Neuronal stem cell (in vitro differentiated cells): ENCODE data around the gene ZNF423.

Source experiments
- DNase-seq: peaks from one replicate; pipeline ENCODE4 v3.0.0-alpha.2; 2013; ENCODE audit warnings: low spot score
- H2AFZ ChIP-seq: one replicate; pipeline ENCODE4 v1.6.1; 2013; ENCODE audit warnings: mild to moderate bottlenecking, low read length, inconsistent platforms
- H2AK5ac ChIP-seq: 2 replicates; pipeline ENCODE4 v1.6.1; 2013; ENCODE audit warnings: low read depth, mild to moderate bottlenecking, inconsistent platforms, low read length, moderate library complexity, mixed read lengths
- H2BK120ac ChIP-seq: 2 replicates; pipeline ENCODE4 v1.6.1; 2013; ENCODE audit warnings: low read depth, mild to moderate bottlenecking, inconsistent platforms, low read length, moderate library complexity, mixed read lengths
- H2BK12ac ChIP-seq: one replicate; pipeline ENCODE4 v1.6.1; 2013; ENCODE audit warnings: low read length, inconsistent platforms
- H2BK15ac ChIP-seq: 2 replicates; pipeline ENCODE4 v1.6.1; 2013; ENCODE audit warnings: mild to moderate bottlenecking, low read length, inconsistent platforms, mixed read lengths
- H2BK5ac ChIP-seq: one replicate; pipeline ENCODE4 v1.6.1; 2013; ENCODE audit warnings: inconsistent platforms, mild to moderate bottlenecking, low read length, moderate library complexity
- H3K14ac ChIP-seq: one replicate; pipeline ENCODE4 v1.6.1; 2013; ENCODE audit warnings: low read length, inconsistent platforms
- H3K18ac ChIP-seq: 2 replicates; pipeline ENCODE4 v1.6.1; 2013; ENCODE audit warnings: low read length, inconsistent platforms
- H3K23ac ChIP-seq: 2 replicates; pipeline ENCODE4 v1.6.1; 2013; ENCODE audit warnings: low read depth, mild to moderate bottlenecking, mixed read lengths, low read length, inconsistent platforms; ENCODE audit not compliant: poor library complexity
- H3K27ac ChIP-seq: replicated peaks from 3 replicates; pipeline ENCODE4 v1.5.1; 2013; ENCODE audit warnings: low read length, inconsistent platforms
- H3K27me3 ChIP-seq, 3 experiments: 2 replicates each; pipeline ENCODE4 v1.6.1; 2013; ENCODE audit warnings: low read length in 3 of 3, mild to moderate bottlenecking in 2 of 3, inconsistent platforms in 1 of 3, low read depth in 1 of 3, mixed read lengths in 1 of 3, moderate library complexity in 1 of 3; ENCODE audit not compliant: control insufficient read depth in 3 of 3, insufficient read depth in 3 of 3
- H3K36me3 ChIP-seq, 2 donors: replicated peaks in 1 of 2; 2 replicates each; pipeline ENCODE4 v1.6.1; 2013; ENCODE audit warnings: low read length in 2 of 2; ENCODE audit not compliant: control insufficient read depth in 2 of 2, insufficient read depth in 2 of 2
- H3K4ac ChIP-seq: 2 replicates; pipeline ENCODE4 v1.6.1; 2013; ENCODE audit warnings: inconsistent platforms, mild to moderate bottlenecking, low read length, moderate library complexity
- H3K4me1 ChIP-seq, 2 donors: 1 replicate in 1 of 2; 2 replicates in 1 of 2; pipeline ENCODE4 v1.6.1; 2013; ENCODE audit warnings: low read length in 2 of 2, low read depth in 1 of 2; ENCODE audit not compliant: control insufficient read depth in 2 of 2, insufficient read depth in 1 of 2
- H3K4me2 ChIP-seq: one replicate; pipeline ENCODE4 v1.6.1; 2013; ENCODE audit warnings: mild to moderate bottlenecking, low read length, inconsistent platforms; ENCODE audit not compliant: insufficient read depth, poor library complexity, severe bottlenecking
- H3K4me3 ChIP-seq, 2 donors: 2 replicates each; pipeline ENCODE4 v1.5.1; 2013; ENCODE audit warnings: low read length in 2 of 2, mild to moderate bottlenecking in 2 of 2, inconsistent platforms in 1 of 2, moderate library complexity in 1 of 2
- H3K79me1 ChIP-seq: one replicate; pipeline ENCODE4 v1.6.1; 2013; ENCODE audit warnings: low read depth, mild to moderate bottlenecking, inconsistent platforms, low read length, moderate library complexity
- H3K9ac ChIP-seq: one replicate; pipeline ENCODE4 v1.6.1; 2013; ENCODE audit warnings: mild to moderate bottlenecking, low read depth, low read length, inconsistent platforms; ENCODE audit not compliant: poor library complexity
- H3K9me3 ChIP-seq, 2 donors: replicated peaks in 1 of 2; 2 replicates each; pipeline versions ENCODE3 to v1.6.1; 2013; ENCODE audit warnings: low read length in 2 of 2, mild to moderate bottlenecking in 2 of 2, inconsistent platforms in 1 of 2, low read depth in 1 of 2, mixed read lengths in 1 of 2, moderate library complexity in 1 of 2; ENCODE audit not compliant: control insufficient read depth in 2 of 2, insufficient read depth in 1 of 2
- H4K8ac ChIP-seq: one replicate; pipeline ENCODE4 v1.6.1; 2013; ENCODE audit warnings: low read depth, mild to moderate bottlenecking, inconsistent platforms, low read length, moderate library complexity
- H4K91ac ChIP-seq: one replicate; pipeline ENCODE4 v1.6.1; 2013; ENCODE audit warnings: low read length, low read depth, mild to moderate bottlenecking, inconsistent platforms; ENCODE audit not compliant: poor library complexity
- WGBS, 2 donors: extraction: QIAGEN DNeasy Blood & Tissue Kit; methylation state at CpG; one replicate each; pipeline ENCODE4 v1.1.7; 2013; ENCODE audit warnings: missing lambda C conversion rate in 2 of 2, mixed read lengths in 1 of 2; ENCODE audit not compliant: insufficient read length in 2 of 2, insufficient replicate concordance in 1 of 2; ENCODE audit errors: extremely low coverage in 2 of 2; 5-methylcytosine and 5-hydroxymethylcytosine counted together

ZNF423 gene

DNA sequence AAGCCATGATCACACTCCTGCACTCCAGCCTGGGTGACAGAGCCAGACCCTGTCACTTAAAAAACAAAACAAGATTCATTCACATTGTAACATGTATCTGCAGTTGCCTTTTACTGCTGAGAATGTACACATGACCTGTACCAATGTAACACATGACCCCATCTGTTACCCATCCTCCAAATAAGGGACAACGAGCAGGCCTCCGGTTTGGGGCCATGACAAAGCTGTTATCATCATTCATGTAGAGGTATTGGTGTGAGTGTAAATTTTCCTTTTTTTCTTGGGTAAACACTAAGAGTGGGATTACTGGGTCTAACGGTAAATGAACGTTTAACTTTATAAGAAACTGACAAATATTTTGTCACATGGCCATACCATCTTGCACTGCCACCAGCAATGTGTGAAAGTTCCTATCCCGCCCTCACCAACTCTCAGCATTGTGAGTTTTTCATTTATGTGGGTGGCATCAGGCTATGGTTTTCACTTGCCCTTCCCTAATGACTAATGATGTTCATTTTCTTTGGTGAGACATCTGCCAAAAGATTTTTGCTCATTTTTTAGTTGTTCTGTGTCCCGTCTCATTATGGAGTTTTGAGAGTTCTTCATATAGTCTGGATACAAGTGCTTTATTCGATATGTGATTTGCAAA lies 336.8 kb downstream of the ZNF423 start:
- Histone ChIP-seq H2AK5ac (no peak overlapping the region), H3K27me3 (no peaks in the 10 kb centered on the region), H4K91ac (peak overlapping the region; percentile 66), H3K23ac (no peak overlapping the region), H2BK12ac (no peak overlapping the region), H3K4ac (no peak overlapping the region), H3K4me3 (no peak overlapping the region), H3K27ac (no peak overlapping the region), H3K18ac (no peak overlapping the region), H2BK120ac (no peak overlapping the region), H4K8ac (no peak overlapping the region), H3K79me1 (no peaks in the 10 kb centered on the region), H2AFZ (no peak overlapping the region), H3K9ac (no peak overlapping the region), H3K4me2 (no peak overlapping the region), H2BK15ac (no peak overlapping the region), H3K9me3 (no peaks in the 10 kb centered on the region), H2BK5ac (no peak overlapping the region), H3K14ac (no peak overlapping the region), H3K4me1 (peaks cover 0 to 2% of the 10 kb centered on the region in 2 donors), H3K36me3 (peaks cover 19 to 68% of the 10 kb centered on the region in 2 donors)
- DNase-seq, result no peak
- no CpG with 5 or more reads among the region's 7 CpGs for WGBS, 2 donors

DNA sequence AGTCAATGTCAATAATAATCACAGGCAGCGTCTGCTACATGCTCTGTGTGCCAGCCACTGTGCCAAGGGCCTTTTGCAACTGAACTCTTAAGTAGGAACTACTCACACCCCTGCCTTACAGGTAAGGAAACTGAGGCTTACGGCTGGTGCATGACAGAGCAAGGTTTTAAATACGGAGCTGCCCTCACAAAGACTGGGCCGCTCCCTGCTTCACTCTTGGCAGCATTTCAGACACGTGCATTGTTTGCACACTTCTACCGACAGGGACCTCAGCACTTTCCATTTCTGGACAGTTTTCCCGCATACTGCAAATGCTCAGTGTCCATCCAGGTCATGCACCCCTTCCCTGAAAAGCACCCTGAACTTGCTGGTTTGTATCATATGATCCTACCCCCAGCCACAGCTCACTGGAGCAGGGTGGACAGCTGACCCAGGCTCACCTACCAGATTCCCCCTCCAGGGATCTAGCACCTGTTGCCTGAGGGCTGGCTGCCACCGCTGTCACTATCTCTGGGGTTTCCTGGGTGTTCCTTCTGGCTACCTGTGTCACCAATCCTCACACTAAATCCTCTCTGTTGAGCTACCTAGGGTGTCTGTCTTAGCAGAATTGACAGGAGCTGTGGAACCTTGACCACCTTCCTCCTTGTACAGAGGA lies 339.4 kb downstream of the ZNF423 start:
- Histone ChIP-seq H3K4me1 (no peaks in the 10 kb centered on the region), H3K9ac (no peak overlapping the region), H4K91ac (no peak overlapping the region), H2AFZ (no peak overlapping the region), H3K9me3 (no peaks in the 10 kb centered on the region), H3K18ac (no peak overlapping the region), H4K8ac (no peak overlapping the region), H2BK5ac (no peak overlapping the region), H3K14ac (no peak overlapping the region), H3K36me3 (peaks cover 3 to 55% of the 10 kb centered on the region in 2 donors), H3K4ac (no peak overlapping the region), H3K23ac (no peak overlapping the region), H2BK12ac (no peak overlapping the region), H3K4me2 (no peak overlapping the region), H2BK15ac (no peak overlapping the region), H3K27ac (no peak overlapping the region), H3K79me1 (no peaks in the 10 kb centered on the region), H3K4me3 (no peak overlapping the region), H2BK120ac (no peak overlapping the region), H2AK5ac (no peak overlapping the region), H3K27me3 (no peaks in the 10 kb centered on the region)
- DNase-seq, result no peak
- WGBS, 2 donors, result no CpG with 5 or more reads among the region's 8 CpGs

- Histone ChIP-seq H3K4me1 (no peaks in the 10 kb centered on the region), H2BK120ac (no peak overlapping the region), H2AK5ac (peak overlapping the region; percentile 7), H4K91ac (no peak overlapping the region), H3K4me2 (no peak overlapping the region), H3K23ac (peak overlapping the region; percentile 10), H3K4me3 (peak overlapping the region in 1 of 2 donors; percentile 51), H3K9me3 (no peaks in the 10 kb centered on the region), H2BK15ac (no peak overlapping the region), H3K36me3 (peaks cover 0 to 55% of the 10 kb centered on the region in 2 donors), H3K27me3 (no peaks in the 10 kb centered on the region), H4K8ac (no peak overlapping the region), H3K9ac (no peak overlapping the region), H2AFZ (no peak overlapping the region), H3K4ac (no peak overlapping the region), H3K18ac (no peak overlapping the region), H3K79me1 (no peaks in the 10 kb centered on the region), H3K27ac (no peak overlapping the region), H2BK5ac (no peak overlapping the region), H3K14ac (no peak overlapping the region), H2BK12ac (no peak overlapping the region)
- no CpG with 5 or more reads among the region's 12 CpGs for WGBS, 2 donors
- no peak for DNase-seq
These were observed 340.1 kb downstream of the ZNF423 start for GRCh38 chr16:49515861-49516260.

DNA sequence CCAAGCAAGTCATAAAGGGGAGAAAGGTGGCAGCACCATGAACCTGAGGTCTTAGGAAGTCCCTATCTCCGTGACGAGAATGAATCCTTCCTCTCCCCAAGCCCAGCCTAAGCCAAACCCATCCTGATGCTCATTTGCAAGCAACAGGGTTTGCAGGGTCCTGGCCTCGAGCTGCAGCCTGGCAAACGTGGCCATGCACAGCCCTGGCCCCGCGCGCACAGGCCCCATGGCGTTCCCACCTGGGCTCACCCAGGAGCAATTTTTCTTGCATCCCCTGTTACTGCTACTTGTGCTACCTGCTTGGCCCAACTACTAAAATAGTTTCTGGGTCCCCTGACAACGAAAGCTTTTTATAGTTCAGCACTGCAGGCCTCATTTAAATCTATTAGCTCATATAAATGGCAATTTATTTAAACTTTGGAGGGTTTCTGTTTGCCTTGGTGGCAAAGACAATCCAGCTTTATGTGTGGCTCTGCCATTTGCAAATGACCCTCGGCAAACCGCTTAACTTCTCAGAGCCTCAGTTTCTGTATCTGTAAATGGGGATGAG lies 340.8 kb downstream of the ZNF423 start:
- no peak overlapping the region for H3K4ac ChIP-seq
- H4K91ac ChIP-seq, result no peak overlapping the region
- H2BK5ac ChIP-seq, result no peak overlapping the region
- H3K4me1 ChIP-seq, result no peaks in the 10 kb centered on the region
- no peaks in the 10 kb centered on the region for H3K79me1 ChIP-seq
- DNase-seq, result no peak
- no peak overlapping the region for H4K8ac ChIP-seq
- H3K4me3 ChIP-seq, result no peak overlapping the region
- H3K14ac ChIP-seq, result peak overlapping the region; percentile 14
- no peak overlapping the region for H2BK15ac ChIP-seq
- no peak overlapping the region for H2BK120ac ChIP-seq
- no CpG with 5 or more reads among the region's 11 CpGs for WGBS, 2 donors
- H2AFZ ChIP-seq, result no peak overlapping the region
- H3K27ac ChIP-seq, result no peak overlapping the region
- H3K9ac ChIP-seq, result no peak overlapping the region
- no peaks in the 10 kb centered on the region for H3K27me3 ChIP-seq
- H2AK5ac ChIP-seq, result no peak overlapping the region
- H3K18ac ChIP-seq, result no peak overlapping the region
- no peak overlapping the region for H3K4me2 ChIP-seq
- H3K23ac ChIP-seq, result no peak overlapping the region
- no peaks in the 10 kb centered on the region for H3K9me3 ChIP-seq
- H2BK12ac ChIP-seq, result no peak overlapping the region
- peaks cover 3 to 55% of the 10 kb centered on the region in 2 donors for H3K36me3 ChIP-seq
